ENCODE data around the gene WEE2. TPM values are rescaled to one million over a fixed set of nuclear protein-coding genes. Genes with fewer than 3 reads are reported as not detected.
"Not testable (repeated sequence)": the region's sequence is repeated elsewhere in the genome, so short reads cannot be mapped to it uniquely, and the experiment has no call there.

WEE2 gene
- total RNA-seq, 1 donor from 2014 or later: not detected

DNA sequence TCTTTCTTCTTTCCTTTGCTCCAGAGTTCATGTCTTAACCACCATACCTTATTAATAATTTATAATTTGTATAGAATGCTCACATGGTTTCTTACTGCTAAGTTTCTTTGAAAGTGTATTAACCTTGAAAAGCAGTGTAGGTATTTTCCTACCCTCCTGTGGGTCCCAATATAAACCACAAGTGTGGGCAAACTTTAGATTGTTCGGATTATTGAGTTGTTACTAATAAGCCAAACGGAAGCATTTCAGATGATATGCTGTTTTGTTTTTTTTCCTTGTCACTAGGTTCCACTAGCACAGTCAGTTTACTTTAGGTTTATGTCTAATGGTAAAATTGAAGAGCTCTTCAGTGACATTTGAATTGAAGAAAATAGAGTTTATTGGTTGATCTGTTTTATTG is 40.2 kb downstream of the WEE2 start:
- ATAC-seq (no peak), DNase-seq (ENCODE audit: low spot score) (no peak)
- intact Hi-C loops (cut with DNase I): no loop called here

DNA sequence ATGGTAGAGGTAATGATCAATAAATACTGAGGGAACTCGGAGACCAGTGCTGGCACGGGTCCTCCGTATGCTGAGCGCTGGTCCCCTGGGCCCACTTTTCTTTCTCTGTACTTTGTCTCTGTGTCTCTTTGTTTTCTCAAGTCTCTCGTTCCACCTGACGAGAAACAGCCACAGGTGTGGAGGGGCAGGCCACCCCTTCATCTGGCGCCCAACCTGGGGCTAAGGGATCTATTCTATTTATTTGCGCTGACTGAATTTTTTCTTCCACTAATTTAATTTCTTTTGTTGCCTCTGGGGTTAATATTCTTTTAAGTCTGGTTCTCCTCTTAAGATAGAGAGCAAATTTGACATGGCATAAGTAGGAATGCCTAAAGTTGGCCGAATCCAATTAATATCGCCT is 43.8 kb downstream of the WEE2 start:
- ATAC-seq; DNase-seq (ENCODE audit: low spot score); intact Hi-C loops (cut with DNase I): not testable (repeated sequence)

DNA sequence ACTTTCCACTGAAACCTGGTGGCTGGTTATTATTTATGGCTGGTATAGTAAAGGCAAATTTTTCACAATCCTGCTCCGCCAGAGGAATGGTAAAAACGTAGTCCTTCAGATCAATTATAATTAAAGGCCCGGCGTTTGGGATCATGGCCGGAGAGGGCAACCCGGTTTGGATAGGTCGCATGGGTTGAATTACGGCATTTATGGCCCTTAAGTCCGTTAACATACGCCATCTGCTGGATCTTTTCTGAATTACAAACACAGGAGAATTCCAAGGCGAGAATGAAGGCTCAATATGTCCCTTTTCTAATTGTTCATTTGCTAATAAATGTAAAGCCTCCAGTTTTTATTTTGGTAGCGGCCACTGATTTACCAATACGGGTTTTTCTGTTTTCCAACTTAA is 44.5 kb downstream of the WEE2 start:
- no peak for DNase-seq (ENCODE audit: low spot score)
- no peak for ATAC-seq
- intact Hi-C loops (cut with DNase I): no loop called here

DNA sequence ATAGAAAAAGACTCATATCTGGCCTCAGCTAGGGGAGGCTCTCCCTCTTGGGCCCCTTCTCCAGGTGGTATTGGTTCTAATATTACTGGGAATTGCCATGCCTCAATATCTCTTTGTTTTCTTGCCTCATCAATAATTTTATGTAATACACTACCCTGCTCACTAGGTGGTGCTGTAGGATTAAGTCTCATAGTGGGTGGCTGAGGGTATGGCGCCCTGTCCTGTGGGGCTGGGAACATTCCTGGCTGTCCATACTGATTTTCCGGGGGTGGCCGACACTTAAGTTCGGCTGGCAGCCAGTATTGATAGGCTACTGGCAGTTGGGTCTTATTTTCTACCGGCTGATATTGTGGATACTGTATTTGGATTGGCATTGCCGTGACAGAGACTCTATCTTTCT is 46.8 kb downstream of the WEE2 start:
- DNase-seq (ENCODE audit: low spot score) (no peak), ATAC-seq (no peak)
- intact Hi-C loops (cut with DNase I): no loop called here

DNA sequence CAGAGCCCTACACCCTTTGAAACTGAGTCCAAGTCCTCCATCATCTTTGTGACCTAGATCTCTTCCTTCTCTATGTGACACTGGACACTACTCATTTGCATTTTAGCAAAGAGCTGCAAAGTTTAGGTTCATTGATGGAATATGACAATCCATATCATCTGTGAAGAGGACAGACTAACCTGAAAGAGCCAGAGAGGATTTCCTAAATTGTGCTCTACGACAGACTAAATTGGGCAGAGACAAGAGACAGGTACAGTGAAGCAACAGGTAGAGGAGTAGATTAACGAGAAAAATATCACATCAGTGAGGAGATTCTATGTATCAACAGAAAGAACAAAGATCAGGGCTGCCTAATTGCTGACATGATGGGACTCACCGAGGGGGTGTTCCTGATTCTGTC is 55.6 kb downstream of the WEE2 start, which contains the start of gene TAS2R3:
Gene TAS2R3, plus strand, starts transcription at position 301 of the 400 bp plus-strand sequence. Its CDS starts 62 bp downstream, at position 363.
- intact Hi-C loops (cut with DNase I): no loop called here
- no peak for ATAC-seq
- no peak for DNase-seq (ENCODE audit: low spot score)

DNA sequence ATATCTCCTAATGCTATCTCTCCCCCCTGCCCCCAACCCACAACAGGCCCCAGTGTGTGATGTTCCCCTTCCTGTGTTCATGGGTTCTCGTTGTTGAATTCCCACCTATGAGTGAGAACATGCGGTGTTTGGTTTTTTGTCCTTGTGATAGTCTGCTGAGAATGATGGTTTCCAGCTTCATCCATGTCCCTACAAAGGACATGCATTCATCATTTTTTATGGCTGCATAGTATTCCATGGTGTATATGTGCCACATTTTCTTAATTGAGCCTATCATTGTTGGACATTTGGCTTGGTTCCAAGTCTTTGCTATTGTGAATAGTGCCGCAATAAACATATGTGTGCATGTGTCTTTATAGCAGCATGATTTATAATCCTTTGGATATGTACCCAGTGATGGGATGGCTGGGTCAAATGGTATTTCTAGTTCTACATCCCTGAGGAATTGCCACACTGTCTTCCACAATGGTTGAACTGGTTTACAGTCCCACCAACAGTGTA is 62.0 kb downstream of the WEE2 start:
- DNase-seq (ENCODE audit: low spot score); intact Hi-C loops (cut with DNase I); ATAC-seq: not testable (repeated sequence)

DNA sequence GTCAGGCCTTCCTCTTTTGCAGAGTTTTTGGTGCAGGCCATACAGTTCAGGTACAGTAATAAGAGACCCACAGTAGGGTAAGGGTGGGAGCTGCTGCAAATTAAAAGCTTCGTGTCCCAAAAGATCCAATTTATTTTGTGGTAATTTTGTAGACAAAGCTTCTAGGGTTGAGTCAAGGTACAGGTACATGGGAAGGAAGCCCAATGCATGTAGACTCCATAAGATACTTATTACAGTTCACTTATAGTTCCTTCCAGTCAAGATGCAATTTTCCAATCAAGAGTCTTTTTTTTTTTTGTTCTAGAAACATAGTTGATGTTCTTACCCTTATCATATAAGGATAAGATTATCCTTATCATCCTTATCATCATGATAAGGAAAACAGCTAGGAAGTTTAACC is 68.2 kb downstream of the WEE2 start, which contains the start of gene TAS2R4:
Gene TAS2R4, plus strand, starts transcription at position 301 of the 400 bp plus-strand sequence. CDS start 1,815 bp downstream, outside the sequence.
- ATAC-seq (no peak), DNase-seq (ENCODE audit: low spot score) (no peak)
- intact Hi-C loops (cut with DNase I): no loop called here

Other genes with a start within 250 kb of the WEE2 start
- gene AGK, start 156.9 kb upstream of the WEE2 start, total RNA-seq: 24.8 TPM
- 26.6 TPM for gene DENND11, start 6.2 kb upstream of the WEE2 start, total RNA-seq
- gene SSBP1, start 30.0 kb downstream of the WEE2 start, total RNA-seq: 71.8 TPM
- 6.1 TPM for gene TAS2R3, start 55.7 kb downstream of the WEE2 start, total RNA-seq
- gene TAS2R4, start 68.3 kb downstream of the WEE2 start, total RNA-seq: 5.1 TPM
- 6.2 TPM for gene TAS2R5, start 81.9 kb downstream of the WEE2 start, total RNA-seq
- gene PRSS37, start 133.1 kb downstream of the WEE2 start, total RNA-seq: not detected
- gene OR9A4, start 208.0 kb downstream of the WEE2 start, total RNA-seq: 0.40 TPM
- gene CLEC5A, start 238.6 kb downstream of the WEE2 start, total RNA-seq: 21.0 TPM